PC-3 (cell line): ENCODE data around the gene VARS2. TPM values are rescaled to one million over a fixed set of nuclear protein-coding genes. Genes with fewer than 3 reads are reported as not detected.
"Not testable (repeated sequence)": the region's sequence is repeated elsewhere in the genome, so short reads cannot be mapped to it uniquely, and the experiment has no call there.

Experiments
- ATAC-seq: fragments of 200-7000 bp; cut with Tn5 transposase; 2 replicates; pipeline ENCODE4 v1.9.1; 2020; ENCODE audit warnings: mild to moderate bottlenecking, moderate library complexity
- BruUV-seq: library from RNA; stranded (reverse); fragments of 400-500 nt; replicated peaks from 2 replicates; lab custom pipeline; 2021; lab: Mats Ljungman, UMichigan
- CTCF ChIA-PET: fragments of 300-600 bp; sonication (Branson Sonifier 250); formaldehyde crosslinking; loops from one replicate; lab custom pipeline; 2022; ENCODE audit warnings: antibody characterized with exemption; lab: Charles Lee
- POLR2A ChIA-PET: fragments of 300-600 bp; sonication (Branson Sonifier 250); formaldehyde crosslinking; loops from one replicate; lab custom pipeline; 2022; ENCODE audit warnings: antibody characterized with exemption; ENCODE audit not compliant: unreplicated experiment; lab: Charles Lee
- DNase-seq: peaks from one replicate; pipeline ENCODE4 v3.0.0-alpha.2; 2015
- H2AFZ ChIP-seq: fragments of 300-600 bp; sonication (generic); 2 replicates; pipeline ENCODE4 v1.6.0; 2016; ENCODE audit warnings: antibody characterized with exemption, low read length
- H3F3A ChIP-seq: fragments of 300-600 bp; sonication (generic); one replicate; pipeline ENCODE4 v1.6.0; 2017; ENCODE audit warnings: antibody characterized with exemption, low read length, control low read depth, mild to moderate bottlenecking; ENCODE audit not compliant: unreplicated experiment
- H3K27ac ChIP-seq: fragments of 300-600 bp; sonication (generic); 2 replicates; pipeline ENCODE4 v1.5.1; 2016; ENCODE audit warnings: mild to moderate bottlenecking, low read length
- H3K27me3 ChIP-seq: fragments of 300-600 bp; sonication (generic); 2 replicates; pipeline ENCODE4 v1.6.1; 2016; ENCODE audit warnings: low read length, mixed read lengths
- H3K36me3 ChIP-seq: fragments of 300-600 bp; sonication (generic); 2 replicates; pipeline ENCODE4 v1.6.1; 2016; ENCODE audit warnings: low read depth, mixed run types, low read length, mixed read lengths
- H3K4me1 ChIP-seq: fragments of 300-600 bp; sonication (generic); 2 replicates; pipeline ENCODE4 v1.5.1; 2016; ENCODE audit warnings: low read length; ENCODE audit not compliant: insufficient read depth
- H3K4me2 ChIP-seq: fragments of 300-600 bp; sonication (generic); 2 replicates; pipeline ENCODE4 v1.6.0; 2016; ENCODE audit warnings: low read length
- H3K4me3 ChIP-seq: fragments of 300-600 bp; sonication (generic); 2 replicates; pipeline ENCODE4 v1.5.1; 2016; ENCODE audit warnings: mild to moderate bottlenecking, low read length, mixed read lengths
- H3K79me2 ChIP-seq: fragments of 300-600 bp; sonication (generic); 2 replicates; pipeline ENCODE4 v1.6.1; 2017; ENCODE audit warnings: low read length, mixed read lengths
- H3K9ac ChIP-seq: fragments of 300-600 bp; sonication (generic); 2 replicates; pipeline ENCODE4 v1.6.0; 2016; ENCODE audit warnings: mild to moderate bottlenecking, low read length
- H3K9me2 ChIP-seq: fragments of 300-600 bp; sonication (generic); replicated peaks from 2 replicates; pipeline ENCODE4 v1.6.1; 2016; ENCODE audit warnings: mixed run types, low read length, mixed read lengths
- H3K9me3 ChIP-seq: fragments of 300-600 bp; sonication (generic); 2 replicates; pipeline ENCODE4 v1.6.1; 2016; ENCODE audit warnings: low read length, mixed read lengths
- H4K20me1 ChIP-seq: fragments of 300-600 bp; sonication (generic); 2 replicates; pipeline ENCODE4 v1.6.1; 2016; ENCODE audit warnings: low read length, mixed read lengths
- CTCF ChIP-seq: fragments of 300-600 bp; sonication (generic); conservative IDR thresholded peaks from 2 replicates; pipeline ENCODE4 v1.5.1; 2017; ENCODE audit warnings: antibody characterized with exemption, low read depth, mild to moderate bottlenecking, low read length
- EZH2 ChIP-seq: fragments of 300-600 bp; sonication (generic); IDR thresholded peaks from one replicate; pipeline ENCODE4 v1.6.1; 2017; ENCODE audit warnings: antibody characterized with exemption, mild to moderate bottlenecking, low read length; ENCODE audit not compliant: unreplicated experiment
- EZH2phosphoT487 ChIP-seq: fragments of 300-600 bp; sonication (generic); IDR thresholded peaks from 2 replicates; pipeline ENCODE4 v1.6.1; 2018; ENCODE audit warnings: mild to moderate bottlenecking, antibody characterized with exemption, low read length, borderline replicate concordance
- intact Hi-C: fragments of 100-400 bp; cut with micrococcal nuclease; formaldehyde crosslinking; loops from 2 replicates; pipeline ENCODE4 v1.9.0; 2023
- total RNA-seq: library from RNA; depleted of rRNA; stranded (reverse); fragments of >200 nt; gene quantifications from 2 replicates; pipeline ENCODE4 v1.2.3, GENCODE V29; 2014

The VARS2 gene
- total RNA-seq, 1 experiment from 2014 or later = 66.5 TPM

- DNase-seq (no peak), ATAC-seq (no peak)
- peak overlapping the region; percentile 99 for H2AFZ ChIP-seq
- no TSS peak for BruUV-seq
- CTCF ChIA-PET = interaction anchor here (1.0 kb wide), 1 partner anchor 89 kb away, joined by 3 read pairs; no protein-coding TSS in a partner anchor
- peak overlapping the region; percentile 93 for H3K9ac ChIP-seq
- H4K20me1 ChIP-seq = no peaks in the 10 kb centered on the region
- H3K36me3 ChIP-seq = peaks cover 6% of the 10 kb centered on the region; the same call in 1 of the 2 replicates
- no peaks in the 10 kb centered on the region for H3F3A ChIP-seq
- no peaks in the 10 kb centered on the region for H3K9me3 ChIP-seq
- POLR2A ChIA-PET = no interaction called here
- H3K4me2 ChIP-seq = peak overlapping the region; percentile 88
- H3K27ac ChIP-seq = no peak overlapping the region
- H3K4me1 ChIP-seq = peaks cover 15% of the 10 kb centered on the region
- no peaks in the 10 kb centered on the region for H3K27me3 ChIP-seq
- intact Hi-C loops = no loop called here
- H3K9me2 ChIP-seq = no peaks in the 10 kb centered on the region
- peaks cover 18% of the 10 kb centered on the region for H3K79me2 ChIP-seq
- TF ChIP-seq CTCF (no peak), EZH2 (no peak), EZH2phosphoT487 (no peak)
- peak overlapping the region; percentile 100 for H3K4me3 ChIP-seq
These were observed 5.3 kb upstream of the VARS2 start for GRCh38 chr6:30908700-30909099.

GRCh38 chr6:30910473-30910872 is 3.6 kb upstream of the VARS2 start:
- POLR2A ChIA-PET, H2AFZ ChIP-seq, H4K20me1 ChIP-seq, H3K4me2 ChIP-seq, BruUV-seq, CTCF ChIA-PET, H3K27me3 ChIP-seq, H3F3A ChIP-seq, H3K36me3 ChIP-seq, H3K27ac ChIP-seq, DNase-seq, ATAC-seq, intact Hi-C loops, H3K4me3 ChIP-seq, H3K9me2 ChIP-seq, H3K9me3 ChIP-seq, H3K9ac ChIP-seq: not testable (repeated sequence)
- Histone ChIP-seq H3K79me2 (peaks cover 18% of the 10 kb centered on the region), H3K4me1 (peaks cover 29% of the 10 kb centered on the region)

GRCh38 chr6:30912746-30913520 is 1.1 kb upstream of the VARS2 start:
- ChIA-PET CTCF (interaction anchor here (0.6 to 3.6 kb wide), 9 partner anchors 27 to 174 kb away, joined by 3 to 23 read pairs (median 5); no protein-coding TSS in a partner anchor), POLR2A (interaction anchor here (0.5 to 0.6 kb wide), 3 partner anchors 29 to 172 kb away, joined by 6 to 8 read pairs (median 6); no protein-coding TSS in a partner anchor)
- peaks cover 24% of the 10 kb centered on the region for H3K79me2 ChIP-seq
- peak overlapping the region; percentile 89; the same call in 1 of the 2 replicates for H3K4me2 ChIP-seq
- no peaks in the 10 kb centered on the region for H3F3A ChIP-seq
- H3K27me3 ChIP-seq = no peaks in the 10 kb centered on the region
- H3K9ac ChIP-seq = peak overlapping the region; percentile 87; the same call in 1 of the 2 replicates
- ATAC-seq = no peak
- intact Hi-C loops = no loop called here
- H3K9me2 ChIP-seq = no peaks in the 10 kb centered on the region
- no peaks in the 10 kb centered on the region for H3K9me3 ChIP-seq
- peak overlapping the region; percentile 73; the same call in 1 of the 2 replicates for H2AFZ ChIP-seq
- peak overlapping the region; percentile 67; the same call in 1 of the 2 replicates for H3K4me3 ChIP-seq
- peak overlapping the region; percentile 51 for H3K27ac ChIP-seq
- no peaks in the 10 kb centered on the region for H4K20me1 ChIP-seq
- TF ChIP-seq CTCF (no peak), EZH2 (no peak), EZH2phosphoT487 (no peak)
- peaks cover 35% of the 10 kb centered on the region for H3K4me1 ChIP-seq
- no peak for DNase-seq
- BruUV-seq = no TSS peak
- peaks cover 11% of the 10 kb centered on the region; the same call in 1 of the 2 replicates for H3K36me3 ChIP-seq
